ENCODE results near the gene KRT20.

DNA sequence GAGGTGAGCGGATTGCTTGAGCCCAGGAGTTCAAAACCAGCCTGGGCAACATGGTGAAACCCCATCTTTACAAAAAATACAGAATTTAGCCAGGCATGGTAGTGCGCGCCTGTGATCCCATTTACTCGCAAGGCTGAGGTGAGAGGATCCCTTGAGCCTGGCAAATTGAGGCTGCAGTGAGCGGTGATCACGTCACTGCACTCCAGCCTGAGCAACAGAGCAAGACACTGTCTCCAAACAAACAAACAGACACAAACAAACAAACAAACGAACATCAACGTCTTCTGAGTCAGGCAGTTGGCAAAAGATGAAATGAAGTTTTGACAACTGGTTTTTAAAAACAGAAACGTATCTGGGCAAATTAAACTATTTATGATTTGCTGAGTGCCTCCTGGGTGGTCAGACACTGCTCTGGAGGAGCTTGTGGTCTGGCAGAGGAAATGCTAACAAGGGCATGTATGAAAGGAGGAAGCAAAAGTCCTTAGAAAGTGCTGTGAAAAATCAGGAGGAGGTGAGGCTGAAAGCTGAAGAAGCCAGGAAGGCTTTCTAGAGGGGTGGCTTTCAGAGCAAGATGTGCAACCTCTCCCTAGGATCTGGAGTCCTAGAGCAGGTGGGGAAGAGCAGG, 10.2 kb upstream of the KRT20 start:
- TF ChIP-seq POLR2A (IDR thresholded peaks at IDR 0.05) = no peak
- TF ChIP-seq, protein P1, sequence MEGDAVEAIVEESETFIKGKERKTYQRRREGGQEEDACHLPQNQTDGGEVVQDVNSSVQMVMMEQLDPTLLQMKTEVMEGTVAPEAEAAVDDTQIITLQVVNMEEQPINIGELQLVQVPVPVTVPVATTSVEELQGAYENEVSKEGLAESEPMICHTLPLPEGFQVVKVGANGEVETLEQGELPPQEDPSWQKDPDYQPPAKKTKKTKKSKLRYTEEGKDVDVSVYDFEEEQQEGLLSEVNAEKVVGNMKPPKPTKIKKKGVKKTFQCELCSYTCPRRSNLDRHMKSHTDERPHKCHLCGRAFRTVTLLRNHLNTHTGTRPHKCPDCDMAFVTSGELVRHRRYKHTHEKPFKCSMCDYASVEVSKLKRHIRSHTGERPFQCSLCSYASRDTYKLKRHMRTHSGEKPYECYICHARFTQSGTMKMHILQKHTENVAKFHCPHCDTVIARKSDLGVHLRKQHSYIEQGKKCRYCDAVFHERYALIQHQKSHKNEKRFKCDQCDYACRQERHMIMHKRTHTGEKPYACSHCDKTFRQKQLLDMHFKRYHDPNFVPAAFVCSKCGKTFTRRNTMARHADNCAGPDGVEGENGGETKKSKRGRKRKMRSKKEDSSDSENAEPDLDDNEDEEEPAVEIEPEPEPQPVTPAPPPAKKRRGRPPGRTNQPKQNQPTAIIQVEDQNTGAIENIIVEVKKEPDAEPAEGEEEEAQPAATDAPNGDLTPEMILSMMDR (IDR thresholded peaks at IDR 0.05) = no peak

Data from prostate gland (tissue), 2 donors.